GM19372 (cell line): ENCODE results near the gene RHD.
"Not testable (repeated sequence)": the region's sequence is repeated elsewhere in the genome, so short reads cannot be mapped to it uniquely, and the experiment has no call there.

ENCODE experiments used
- ATAC-seq: cut with Tn5 transposase; IDR thresholded peaks from one replicate; pipeline ENCODE4 v1.9.1; 2021; ENCODE audit warnings: mild to moderate bottlenecking, low read depth, moderate library complexity; ENCODE audit not compliant: unreplicated experiment

The RHD gene

DNA sequence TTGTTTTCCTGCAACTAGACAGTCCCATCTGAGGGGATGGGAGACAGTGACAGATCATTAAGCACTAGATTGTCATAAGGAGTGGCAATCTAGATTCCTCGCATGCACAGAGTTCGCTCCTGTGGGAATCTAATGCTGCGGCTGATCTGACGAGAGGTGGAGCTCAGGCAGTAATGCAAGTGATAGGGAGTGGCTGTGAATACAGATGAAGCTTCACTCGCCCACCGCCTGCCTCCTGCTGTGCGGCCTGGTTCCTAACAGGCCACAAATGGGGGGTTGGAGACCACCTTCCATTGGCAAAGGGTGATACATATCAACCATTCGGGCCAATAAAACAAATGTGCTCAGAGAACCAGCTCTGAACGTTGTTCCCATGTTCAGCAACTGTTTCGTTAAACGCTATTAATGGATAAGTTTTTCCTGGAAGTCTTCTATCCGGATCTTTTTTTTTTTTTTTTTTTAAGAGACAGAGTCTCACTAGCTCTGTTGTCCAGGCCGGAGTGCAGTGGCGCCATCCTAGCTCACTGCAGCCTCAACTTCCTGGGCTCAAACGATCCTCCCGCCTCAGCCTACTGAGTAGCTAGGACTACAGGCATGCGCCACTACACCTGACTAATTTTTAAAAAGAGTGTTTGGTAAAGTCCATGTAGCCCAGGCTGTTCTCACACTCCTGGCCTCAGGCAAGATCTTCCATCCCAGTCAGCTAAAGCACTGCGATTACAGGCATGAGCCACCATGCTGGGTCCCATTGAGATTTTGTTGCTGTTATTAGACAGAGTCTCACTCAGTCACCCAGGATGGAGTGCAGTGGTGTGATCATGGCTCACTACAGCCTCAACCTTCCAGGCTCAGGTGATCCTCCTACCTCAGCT is 16.4 kb upstream of the RHD start:
- ATAC-seq: no peak

DNA sequence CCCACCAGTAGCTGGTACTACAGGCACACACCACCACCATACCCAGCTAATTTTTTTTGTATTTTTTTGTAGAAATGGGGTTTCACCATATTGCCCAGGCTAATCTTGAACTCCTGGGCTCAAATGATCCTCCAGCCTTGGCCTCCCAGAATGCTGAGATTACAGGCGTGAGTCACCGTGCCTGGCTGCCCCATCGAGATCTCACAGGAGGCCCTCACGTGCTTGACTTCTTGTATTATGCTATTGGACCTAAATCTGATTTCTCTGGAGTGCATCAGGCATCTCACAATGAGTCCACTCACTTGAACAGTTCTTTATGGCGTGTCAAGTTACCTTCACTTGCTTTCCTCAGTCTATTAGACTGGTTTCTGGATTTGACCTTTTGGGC is 15.7 kb upstream of the RHD start:
- no peak for ATAC-seq

DNA sequence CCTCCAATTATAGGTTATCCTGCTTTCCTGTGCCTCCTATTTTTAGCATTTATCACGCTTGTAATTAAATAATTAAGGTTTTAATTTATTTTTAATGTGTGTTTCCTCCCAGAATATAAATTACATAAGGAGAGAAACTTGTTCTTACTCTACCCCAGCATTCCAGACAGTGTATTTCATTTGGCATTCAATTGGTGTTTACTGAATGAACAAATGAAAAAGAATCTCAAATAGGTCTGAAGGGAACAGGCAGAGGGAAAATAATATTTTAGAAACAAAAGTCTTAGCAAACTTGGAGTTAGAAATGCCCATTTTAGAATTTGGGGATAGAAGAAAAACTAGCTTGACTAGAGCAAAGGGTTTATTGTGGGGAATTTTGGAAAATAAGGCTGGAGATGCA is 15.1 kb upstream of the RHD start:
- ATAC-seq: no peak

DNA sequence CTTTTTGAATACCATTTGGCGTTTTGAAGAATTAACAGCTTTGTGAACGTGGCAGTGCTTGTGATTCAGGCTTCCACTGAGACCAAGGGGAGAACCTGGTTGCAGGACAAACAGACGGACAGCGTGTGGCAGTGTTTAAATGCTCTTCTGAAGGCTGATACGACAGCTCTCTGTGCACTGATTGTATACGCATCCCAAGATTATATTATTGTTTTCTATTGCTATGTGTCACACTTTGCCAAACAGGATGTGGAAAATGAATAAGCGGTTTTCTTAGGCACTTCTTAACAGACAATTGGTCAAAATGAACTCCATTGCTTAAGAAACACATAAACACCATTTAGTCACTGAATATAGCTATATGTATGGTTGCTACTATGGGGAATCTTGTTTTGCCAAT is 12.5 kb upstream of the RHD start:
- ATAC-seq: not testable (repeated sequence)

DNA sequence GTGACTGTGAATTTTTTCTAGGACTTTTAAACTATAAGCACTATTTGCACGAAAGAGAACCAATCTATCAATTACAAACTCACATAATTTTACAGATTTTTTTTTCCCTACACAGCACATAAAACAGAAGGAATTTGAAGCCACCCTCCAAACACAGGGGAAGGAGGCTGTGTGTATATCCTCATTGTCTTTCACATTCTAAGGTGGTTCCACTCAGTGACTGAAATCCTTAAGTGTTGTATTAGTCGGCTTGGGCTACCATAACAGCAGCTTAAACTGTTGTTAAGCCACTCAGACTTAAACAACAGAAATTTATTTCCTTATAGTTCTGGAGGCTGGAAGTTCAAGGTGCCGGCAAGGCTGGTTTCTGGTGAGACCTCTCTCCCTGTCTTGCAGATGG is 12.0 kb upstream of the RHD start:
- ATAC-seq: not testable (repeated sequence)

DNA sequence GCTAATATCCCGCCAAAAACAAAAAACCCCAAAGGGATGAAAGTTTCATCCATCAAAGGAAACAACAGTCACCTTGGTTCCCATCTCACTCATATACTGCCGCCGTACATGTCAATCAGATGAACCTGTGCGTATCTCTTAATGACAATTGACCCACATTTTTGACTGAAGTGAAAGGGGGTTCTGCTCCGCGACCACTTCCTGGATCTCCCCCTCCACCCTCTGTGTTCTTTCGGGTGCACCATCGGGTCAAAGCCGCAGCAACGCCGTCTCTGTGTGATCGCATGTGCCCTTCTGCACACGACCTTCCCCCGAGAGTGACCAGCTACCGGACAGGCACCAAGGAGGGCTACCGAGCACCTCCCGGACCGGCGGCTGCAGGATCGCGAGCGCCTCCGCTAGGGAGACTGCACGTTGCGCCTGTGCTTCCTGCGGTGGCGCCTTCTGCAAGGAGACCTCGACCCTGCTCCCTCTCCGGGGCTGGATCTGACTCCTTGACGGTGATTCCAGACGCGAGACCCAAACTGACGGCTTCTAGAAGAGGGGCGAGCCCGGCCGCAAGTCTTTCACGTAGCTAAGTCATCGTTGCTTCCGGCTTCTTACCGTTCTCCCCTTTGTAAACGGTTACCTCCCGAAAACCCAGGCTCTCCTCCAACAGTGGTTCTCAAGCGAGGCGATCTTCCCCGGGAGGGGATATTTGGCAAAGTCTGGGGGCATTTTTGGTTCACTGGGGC is 5.6 kb upstream of the RHD start:
- ATAC-seq: not testable (repeated sequence)

DNA sequence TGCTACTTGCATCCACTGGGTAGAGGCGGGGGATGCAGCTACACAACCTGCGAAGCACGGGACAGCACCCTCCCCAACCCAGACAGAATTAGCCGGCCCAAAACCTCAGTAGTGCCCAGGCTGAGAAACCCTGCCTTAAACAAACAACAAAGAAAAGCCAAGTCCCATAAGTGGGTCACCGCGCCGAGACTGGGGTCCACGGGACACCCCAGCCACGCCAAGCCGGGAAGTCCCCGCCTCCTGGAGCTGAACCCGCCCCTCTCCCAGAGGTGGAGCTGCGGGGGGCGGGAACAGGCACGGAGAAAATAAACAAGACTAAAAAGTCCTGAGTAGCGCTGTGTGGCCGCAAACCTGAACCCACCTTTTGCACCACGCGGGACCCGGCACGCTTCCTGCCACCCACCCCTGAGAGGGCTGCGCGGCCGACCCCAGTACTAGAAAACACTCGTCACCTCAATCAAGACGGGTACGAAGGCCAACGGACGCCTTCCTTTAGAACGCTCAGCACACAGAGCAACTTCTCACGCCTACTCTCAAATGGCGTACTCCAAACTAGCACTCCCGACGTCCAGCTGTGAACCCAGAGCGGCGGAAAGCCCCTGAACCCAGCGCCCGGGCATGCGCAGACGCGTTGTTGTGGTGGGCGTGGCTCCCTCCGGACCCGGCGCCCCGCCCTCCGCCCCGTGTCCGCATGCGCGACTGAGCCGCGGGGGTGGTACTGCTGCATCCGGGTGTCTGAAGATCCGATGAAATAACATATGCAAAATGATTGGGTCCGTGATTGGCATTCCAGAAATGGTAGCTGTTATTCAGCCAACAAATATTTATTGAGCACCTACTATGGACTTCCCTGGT is 4.8 kb upstream of the RHD start:
- peak; percentile 81 for ATAC-seq

DNA sequence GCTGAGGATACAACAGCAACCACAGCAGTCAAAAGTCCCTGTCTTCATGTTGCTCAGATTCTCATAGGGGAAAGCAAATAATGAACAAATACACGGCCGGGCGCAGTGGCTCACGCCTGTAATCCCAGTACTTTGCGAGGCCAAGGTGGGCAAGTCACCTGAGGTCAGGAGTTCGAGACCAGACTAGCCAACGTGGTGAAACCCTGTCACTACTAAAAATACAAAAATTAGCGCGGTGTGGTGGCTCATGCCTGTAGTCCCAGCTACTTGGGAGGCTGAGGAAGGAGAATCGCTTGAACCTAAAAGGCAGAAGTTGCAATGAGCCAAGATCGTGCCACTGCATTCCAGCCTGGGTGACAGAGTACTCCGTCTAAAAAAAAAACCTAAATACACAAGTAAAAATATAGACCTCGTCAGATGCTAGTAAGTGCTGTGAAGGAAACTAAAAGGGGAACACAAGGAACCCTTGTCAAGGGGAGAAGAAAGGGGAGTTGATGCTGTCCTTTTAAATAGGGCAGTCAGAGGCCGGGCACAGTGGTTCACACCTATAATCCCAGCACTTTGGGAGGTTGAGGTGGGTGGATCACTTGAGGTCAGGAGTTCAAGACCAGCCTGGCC is 4.1 kb upstream of the RHD start:
- not testable (repeated sequence) for ATAC-seq

DNA sequence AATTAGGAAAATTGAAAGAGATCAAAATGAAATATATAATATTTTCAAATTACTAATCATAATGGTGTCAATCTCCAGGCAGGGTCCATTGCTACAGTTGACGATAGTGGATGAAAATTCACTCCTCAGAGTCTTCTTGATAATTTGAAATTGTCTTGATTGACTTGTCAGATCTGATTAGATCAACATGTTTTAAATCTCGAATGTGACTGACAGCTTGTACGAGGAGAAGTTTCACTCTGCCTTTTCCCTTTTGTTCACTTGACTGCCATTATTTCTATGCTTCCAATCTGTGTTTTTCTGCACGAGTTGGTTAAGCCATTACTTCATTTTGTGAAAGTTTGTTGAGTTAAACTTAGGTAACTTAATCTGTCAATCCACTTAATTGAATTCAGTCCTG is 3.3 kb downstream of the RHD start:
- ATAC-seq: not testable (repeated sequence)

DNA sequence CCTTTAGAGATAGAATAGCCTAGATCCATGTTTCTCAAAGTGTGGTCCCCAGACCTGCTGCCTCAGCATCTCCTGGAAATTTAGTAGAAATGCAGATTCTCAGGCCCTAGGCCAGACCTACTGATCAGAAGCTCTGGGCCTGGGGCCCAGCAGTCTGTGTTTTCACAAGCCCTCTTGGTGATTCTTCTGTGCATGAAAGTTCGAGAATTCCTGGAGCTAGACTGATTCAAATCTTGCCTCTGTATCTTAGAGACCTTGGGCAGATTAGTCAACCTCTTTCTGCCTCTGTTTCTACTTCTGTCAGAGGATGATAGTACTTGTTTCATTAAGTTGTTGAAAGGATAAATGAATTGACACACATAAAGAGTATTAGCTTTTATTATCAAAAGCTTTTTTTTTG is 5.0 kb downstream of the RHD start:
- not testable (repeated sequence) for ATAC-seq

DNA sequence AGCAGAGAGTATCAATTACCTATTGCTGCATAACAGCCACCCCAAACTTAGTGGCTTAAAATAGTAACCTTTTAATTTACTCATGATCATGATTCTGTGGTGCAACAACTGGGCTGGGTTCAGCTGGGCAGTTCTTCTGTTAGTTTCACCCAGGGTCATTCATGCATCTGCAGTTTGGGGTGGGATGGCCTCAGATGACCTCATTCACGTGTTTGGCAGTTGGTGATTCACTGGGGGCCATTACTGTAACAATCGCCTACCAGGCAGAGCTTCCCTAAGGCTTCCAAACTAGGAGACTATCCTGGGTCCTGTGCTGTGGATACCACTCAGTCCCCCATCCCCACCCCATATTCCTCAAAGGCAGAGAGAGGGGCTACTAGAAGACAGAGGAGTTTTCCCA is 6.0 kb downstream of the RHD start:
- ATAC-seq: not testable (repeated sequence)

DNA sequence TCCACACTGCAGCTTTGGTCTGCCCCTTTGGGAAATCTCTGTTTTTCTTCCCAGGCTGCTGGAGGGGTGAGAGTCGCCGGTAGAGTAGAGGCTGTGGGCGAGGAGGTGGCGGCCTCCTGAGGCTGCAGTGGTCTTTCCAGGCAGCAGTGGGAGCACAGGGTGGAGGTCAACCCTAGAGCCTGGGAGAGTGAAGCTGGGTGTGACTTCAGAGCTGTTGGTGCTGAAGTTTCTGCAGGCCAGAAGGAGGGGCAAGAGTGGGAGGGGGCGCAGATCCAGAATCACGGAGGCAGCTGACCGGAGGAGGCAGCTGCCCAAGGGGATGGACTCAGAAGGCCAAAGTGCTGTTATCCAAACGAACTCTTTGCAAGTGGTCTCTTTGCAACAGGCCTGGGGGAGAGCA is 6.5 kb downstream of the RHD start:
- not testable (repeated sequence) for ATAC-seq

DNA sequence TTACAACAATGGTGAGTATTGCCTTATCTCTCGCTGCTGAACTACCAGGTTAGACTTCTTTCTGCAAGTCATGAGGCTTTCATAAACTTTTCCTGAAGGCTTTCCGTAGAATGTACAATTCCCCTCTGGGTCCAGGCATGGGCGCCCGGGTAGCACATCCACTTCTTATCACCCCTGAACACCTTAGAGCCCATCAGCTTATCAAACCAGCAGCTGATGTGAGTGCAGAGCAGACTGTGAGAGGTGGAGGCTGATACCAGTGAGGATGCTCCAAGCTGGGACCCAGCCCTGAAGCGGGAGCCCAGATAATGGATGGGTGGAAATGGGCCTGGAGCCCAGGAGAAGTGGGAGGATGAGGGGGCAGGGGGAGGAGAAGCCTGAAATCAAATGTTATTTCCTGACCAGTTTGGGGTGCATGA is 7.4 kb downstream of the RHD start:
- ATAC-seq: not testable (repeated sequence)

DNA sequence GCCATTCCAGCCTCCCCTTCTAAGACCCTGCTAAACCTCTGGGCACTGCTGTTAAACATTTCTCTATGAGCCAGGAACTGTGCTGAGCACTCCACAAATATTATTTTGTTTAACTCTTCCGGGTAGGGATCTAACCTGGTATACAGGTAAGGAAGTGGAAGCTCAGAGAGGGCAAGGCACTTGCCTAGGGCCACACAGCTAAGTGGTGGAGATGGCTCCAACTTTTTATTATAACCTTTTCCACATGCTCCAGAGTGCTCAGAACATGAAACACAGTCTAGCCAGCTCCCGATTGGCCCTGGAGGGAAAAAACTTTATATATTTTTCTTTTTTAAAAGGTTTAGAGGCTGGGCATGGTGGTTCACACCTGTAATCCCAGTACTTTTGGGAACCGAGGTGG is 13.6 kb downstream of the RHD start:
- ATAC-seq: not testable (repeated sequence)

DNA sequence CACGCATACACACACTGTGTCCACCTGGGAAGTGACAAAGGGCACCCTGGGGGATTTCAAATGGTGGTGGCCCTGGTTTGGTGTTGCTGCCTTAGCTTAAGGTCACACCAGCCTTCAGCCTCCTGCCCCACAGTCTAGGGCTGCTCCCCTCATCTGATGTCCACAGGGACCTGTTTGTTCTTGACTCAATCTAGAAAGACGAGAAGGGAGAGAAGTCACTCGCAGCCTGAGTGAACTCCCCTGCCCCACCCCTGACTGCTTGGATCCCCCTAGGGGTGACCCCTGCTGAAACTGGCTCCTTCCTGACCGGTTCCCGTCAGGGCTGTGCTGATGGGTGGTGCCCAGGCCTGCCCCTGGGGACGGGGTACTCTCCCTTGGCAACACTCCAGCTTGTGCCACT is 14.9 kb downstream of the RHD start:
- not testable (repeated sequence) for ATAC-seq

DNA sequence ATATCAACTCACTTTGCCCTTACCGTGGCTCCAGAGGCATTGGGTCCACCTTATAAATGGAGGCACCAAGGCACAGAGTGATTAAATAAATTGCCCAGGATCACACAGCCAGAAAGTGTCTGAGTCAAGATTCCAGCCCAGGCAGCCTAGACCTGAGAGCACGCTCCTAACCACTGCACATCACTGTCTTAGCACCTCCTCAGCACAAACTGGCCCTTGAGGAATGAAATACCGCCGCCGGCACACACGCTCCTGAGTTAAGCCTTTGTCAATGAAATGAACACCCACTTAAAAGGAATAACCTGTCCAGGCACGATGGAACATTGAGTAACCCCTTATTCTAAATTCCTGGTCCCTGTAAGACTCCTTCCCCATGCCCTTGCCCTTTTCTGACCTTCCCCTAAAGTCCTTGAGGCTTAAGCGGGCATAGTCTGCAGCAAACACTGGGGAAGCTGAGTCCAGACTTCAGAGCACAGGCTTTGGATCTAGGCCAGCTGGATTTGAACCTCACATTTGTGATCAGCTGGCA is 16.3 kb downstream of the RHD start:
- ATAC-seq: not testable (repeated sequence)

DNA sequence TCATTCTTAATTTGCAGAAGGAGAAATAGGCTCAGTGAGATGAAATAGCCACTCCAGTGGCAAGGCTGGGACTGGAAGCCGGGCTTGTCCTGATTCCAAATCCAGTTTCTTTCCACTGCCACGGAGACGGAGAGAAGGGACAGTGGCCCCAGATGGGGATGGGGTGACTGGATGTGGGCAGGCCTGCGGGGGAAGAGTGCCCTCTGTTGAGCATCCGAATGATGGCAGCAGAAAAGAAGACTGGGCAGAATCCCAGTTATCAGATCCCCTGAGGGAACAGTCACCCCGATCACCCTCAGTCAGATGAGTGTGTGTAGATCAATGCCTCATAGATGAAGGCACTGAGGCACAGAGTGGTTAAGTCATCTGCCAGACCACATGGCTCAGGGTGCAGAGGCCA is 17.7 kb downstream of the RHD start:
- not testable (repeated sequence) for ATAC-seq

DNA sequence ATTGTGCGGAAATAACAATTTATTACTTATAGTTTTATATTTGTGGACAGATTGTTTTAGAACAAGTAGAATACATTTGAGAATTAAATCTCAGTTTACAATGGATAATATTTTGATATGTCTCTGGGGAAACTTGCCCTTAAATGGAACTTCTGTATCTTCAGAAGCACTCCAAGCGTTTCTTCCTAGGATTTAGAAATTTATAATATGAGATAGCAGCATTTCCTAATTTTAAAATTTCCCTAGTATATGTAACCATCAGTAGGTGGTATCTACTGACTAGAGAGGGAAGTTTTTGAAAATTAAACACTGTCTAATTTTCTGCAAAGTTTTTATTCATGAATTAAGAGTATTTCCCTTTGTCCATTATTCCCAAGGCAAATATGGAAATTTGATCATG is 21.1 kb downstream of the RHD start:
- not testable (repeated sequence) for ATAC-seq

DNA sequence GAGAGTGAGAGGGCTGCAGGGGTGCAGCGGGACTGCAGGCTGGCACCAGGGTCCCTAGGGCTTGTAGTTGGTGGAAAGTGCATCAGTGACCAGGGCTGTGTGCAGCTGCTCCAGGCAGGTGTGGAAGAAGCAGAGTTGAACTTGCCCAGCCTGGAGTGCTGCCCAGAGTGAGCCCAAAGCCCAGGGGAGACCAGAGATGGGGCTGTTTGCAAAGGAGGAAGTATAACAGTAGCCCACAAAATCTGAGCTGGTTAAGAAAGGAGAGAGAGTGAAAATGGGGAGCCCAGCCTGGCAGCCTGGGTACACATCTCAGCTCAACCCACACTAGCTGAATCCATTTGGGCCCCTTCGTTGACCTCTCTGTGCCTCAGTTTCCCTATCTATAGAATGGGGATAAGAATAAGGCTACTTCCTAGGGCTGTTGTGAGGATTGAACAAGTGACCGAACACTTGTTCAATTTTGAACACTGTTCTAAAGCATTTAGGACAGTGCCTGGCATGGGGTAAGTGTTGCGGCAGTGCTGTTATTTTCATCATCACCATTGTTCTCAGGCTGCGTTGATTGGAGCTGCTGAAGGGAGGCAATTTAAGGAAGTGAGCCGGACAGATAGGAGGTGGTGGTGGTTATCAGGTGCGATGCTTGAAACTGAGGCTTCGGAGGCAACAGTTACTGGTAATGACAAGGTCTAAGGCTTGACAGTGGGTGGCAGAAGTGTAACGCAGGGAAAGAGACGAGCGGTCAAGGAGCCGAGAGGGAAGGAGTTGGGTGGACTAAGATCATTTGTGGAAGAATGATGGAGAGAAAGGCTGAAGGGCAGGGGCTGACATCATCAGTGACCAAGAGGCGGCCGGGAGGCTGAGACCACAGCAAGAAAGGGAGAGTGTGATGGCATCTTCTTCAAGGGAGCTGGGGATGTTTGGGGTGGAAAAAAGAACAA is 22.8 kb downstream of the RHD start:
- not testable (repeated sequence) for ATAC-seq
